Measurements from ENCODE around the gene CDH22.

The CDH22 gene, protein sequence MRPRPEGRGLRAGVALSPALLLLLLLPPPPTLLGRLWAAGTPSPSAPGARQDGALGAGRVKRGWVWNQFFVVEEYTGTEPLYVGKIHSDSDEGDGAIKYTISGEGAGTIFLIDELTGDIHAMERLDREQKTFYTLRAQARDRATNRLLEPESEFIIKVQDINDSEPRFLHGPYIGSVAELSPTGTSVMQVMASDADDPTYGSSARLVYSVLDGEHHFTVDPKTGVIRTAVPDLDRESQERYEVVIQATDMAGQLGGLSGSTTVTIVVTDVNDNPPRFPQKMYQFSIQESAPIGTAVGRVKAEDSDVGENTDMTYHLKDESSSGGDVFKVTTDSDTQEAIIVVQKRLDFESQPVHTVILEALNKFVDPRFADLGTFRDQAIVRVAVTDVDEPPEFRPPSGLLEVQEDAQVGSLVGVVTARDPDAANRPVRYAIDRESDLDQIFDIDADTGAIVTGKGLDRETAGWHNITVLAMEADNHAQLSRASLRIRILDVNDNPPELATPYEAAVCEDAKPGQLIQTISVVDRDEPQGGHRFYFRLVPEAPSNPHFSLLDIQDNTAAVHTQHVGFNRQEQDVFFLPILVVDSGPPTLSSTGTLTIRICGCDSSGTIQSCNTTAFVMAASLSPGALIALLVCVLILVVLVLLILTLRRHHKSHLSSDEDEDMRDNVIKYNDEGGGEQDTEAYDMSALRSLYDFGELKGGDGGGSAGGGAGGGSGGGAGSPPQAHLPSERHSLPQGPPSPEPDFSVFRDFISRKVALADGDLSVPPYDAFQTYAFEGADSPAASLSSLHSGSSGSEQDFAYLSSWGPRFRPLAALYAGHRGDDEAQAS

DNA sequence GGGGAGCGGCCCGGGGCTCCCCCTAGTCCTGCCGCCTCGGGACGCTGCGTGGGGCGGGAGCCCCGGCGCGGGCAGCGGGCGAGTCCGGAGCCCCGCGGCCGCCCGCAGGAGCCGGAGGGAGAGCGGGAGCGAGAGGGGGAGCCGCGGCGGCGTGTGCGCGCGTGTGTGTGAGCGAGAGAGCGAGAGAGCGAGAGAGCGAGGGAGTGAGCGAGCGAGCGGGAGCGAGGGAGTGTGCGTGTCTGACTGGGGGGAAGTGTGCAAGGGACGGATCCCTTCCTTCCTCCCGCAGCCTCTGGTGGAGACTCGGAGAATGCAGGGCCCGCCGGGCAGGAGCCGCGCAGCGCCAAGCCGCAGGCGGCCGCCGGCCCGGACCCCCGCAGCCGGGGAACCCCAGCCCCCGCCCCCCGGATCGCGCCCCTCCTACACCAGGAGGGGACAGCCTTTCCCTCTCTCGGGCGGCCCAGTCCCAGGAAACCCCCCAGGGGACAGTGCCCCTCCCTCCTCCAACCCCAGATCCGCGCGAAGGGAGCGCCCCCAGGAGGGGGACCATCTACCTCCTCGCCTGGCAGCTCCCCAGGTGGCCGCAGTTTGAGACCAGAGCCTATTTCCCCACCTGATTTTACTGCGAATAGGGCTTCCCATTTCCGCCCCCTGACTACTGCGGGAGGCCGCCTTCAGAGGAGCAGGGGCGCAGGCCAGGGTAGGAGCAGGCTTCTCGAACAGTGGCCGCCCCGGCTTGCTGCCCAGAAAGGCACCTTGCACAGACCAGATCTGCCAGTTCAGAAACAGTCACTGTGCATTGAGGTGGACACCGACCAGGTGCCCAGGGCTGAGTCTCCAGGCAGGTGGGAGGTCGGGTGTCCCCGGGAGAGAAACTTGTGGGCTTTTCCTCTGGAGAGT lies at the start of gene CDH22:
TSS of gene CDH22 (minus strand) at position 241 of the 900 bp plus-strand sequence. CDS start 57,204 bp downstream, outside the sequence.
- TF ChIP-seq ZFX (IDR thresholded peaks at IDR 0.05) = no peak
- TF ChIP-seq, protein P1, sequence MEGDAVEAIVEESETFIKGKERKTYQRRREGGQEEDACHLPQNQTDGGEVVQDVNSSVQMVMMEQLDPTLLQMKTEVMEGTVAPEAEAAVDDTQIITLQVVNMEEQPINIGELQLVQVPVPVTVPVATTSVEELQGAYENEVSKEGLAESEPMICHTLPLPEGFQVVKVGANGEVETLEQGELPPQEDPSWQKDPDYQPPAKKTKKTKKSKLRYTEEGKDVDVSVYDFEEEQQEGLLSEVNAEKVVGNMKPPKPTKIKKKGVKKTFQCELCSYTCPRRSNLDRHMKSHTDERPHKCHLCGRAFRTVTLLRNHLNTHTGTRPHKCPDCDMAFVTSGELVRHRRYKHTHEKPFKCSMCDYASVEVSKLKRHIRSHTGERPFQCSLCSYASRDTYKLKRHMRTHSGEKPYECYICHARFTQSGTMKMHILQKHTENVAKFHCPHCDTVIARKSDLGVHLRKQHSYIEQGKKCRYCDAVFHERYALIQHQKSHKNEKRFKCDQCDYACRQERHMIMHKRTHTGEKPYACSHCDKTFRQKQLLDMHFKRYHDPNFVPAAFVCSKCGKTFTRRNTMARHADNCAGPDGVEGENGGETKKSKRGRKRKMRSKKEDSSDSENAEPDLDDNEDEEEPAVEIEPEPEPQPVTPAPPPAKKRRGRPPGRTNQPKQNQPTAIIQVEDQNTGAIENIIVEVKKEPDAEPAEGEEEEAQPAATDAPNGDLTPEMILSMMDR (conservative IDR thresholded peaks at IDR 0.05) = peak; percentile 26; the same call in 1 of the 2 replicates
- H3K27ac ChIP-seq = no peak within 1 kb of the TSS

DNA sequence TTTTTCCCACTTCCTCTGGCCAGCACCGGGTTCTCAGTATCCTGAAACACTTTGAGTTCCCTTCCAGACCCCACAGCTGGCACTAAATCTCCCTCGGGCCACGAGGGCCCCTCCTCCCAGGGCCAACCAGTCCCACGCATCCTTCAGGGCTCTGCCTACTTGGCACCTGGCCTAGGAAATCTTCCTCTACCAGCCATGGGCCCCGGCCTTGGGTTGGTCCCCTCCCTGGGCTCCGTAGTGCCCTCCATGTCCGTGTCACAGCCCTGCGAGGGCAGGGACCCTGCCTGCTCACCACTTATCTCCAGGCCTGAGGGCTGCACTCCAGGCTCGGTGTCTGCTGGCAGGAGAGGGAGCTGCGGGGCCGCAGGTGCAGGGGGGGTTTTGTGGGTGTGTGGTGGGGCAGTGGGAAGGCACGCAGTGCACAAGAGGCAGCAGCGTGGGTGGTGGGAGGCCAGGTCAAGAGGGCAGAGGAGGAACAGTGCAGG lies 48.8 kb upstream of the CDH22 start:
- TF ChIP-seq, protein P1 (conservative IDR thresholded peaks at IDR 0.05) = no peak
- no peak for TF ChIP-seq ZFX (IDR thresholded peaks at IDR 0.05)

DNA sequence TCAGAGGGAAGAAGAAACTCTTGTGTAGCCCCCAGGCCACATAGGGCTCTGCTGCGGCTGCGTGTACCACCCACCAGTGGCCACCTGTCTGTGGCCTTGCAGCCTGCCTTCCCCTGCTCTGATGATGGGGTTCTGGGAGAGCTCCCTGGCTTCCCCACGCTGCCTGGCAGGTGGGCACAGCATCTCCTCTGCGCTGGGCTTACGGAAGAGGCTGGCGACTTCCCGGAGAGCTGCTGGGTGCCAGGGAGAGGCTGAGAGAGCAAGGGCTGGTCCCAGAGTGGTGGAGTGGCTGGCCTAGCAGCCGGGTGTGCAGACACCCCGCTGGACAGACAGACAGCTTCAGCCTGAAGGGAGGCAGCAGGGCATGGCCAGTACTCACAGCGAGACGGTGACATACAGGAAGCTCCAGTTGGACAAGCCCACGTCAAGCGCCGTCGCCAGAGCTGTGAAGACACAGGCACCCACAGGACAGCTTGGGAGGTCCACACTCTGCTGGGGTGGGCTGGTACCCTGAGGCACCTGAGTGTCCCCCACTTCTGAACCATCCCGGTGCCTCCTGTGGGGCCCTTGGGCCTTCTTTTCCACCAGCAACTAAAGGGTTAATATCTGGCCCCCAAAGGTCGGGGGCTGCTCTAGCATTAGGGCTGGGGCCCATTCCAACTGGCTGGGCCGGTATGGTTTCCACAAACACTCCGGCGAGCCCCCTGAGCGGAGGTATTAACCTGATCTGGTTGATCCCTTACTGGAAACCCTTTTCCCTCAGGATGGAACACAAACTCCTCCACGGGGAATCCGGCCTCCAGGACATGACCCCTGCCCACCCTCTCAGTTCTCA lies 48.1 kb upstream of the CDH22 start:
- TF ChIP-seq ZFX (IDR thresholded peaks at IDR 0.05) = no peak
- TF ChIP-seq, protein P1 (conservative IDR thresholded peaks at IDR 0.05) = no peak
- no peak overlapping the region for H3K27ac ChIP-seq

More for the DNA sequence above, 48.8 kb upstream of the CDH22 start:
- H3K27ac ChIP-seq = no peak overlapping the region

- TF ChIP-seq, protein P1 (conservative IDR thresholded peaks at IDR 0.05) = no peak
- TF ChIP-seq ZFX (IDR thresholded peaks at IDR 0.05) = no peak
- H3K27ac ChIP-seq = no peak overlapping the region
Observed at GRCh38 chr20:46355778-46356177, 47.5 kb upstream of the CDH22 start.

DNA sequence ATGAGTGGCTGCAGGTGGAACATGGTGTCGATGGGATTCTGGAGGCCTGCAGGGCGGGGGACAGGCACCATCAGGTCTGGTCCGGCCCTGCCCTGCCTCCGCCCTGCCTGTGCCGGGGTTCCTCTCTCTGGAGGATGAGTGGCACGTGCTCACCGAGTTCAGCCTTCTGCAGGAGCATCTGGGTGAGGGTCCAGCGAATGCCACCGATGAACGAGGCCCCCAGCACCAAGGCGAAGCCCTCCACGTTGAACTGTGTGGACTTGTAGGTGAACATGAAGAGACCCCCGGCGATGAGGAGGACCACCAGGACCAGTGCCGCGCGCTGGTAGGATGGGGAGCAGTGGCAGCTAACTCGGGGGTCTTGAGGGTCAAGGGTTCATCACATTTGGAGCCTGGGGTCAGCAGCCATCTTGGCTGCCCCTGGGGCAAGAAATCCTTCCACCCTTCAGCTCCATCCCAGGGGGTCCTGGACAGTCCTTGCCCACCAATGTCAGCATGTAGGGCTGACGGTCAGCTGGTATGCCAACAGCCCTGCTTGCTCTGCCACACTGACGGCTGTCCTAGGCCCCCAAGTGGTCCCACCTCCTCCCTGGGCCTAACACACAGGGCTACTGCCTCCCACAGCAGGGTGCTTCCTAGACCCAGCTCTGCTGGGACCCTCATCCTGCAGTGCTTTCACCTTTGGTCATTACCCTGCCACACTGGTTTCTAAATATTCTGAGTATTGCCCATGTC lies 46.8 kb upstream of the CDH22 start:
- no peak overlapping the region for H3K27ac ChIP-seq
- no peak for TF ChIP-seq ZFX (IDR thresholded peaks at IDR 0.05)
- TF ChIP-seq, protein P1 (conservative IDR thresholded peaks at IDR 0.05) = no peak

- no peak overlapping the region for H3K27ac ChIP-seq
- TF ChIP-seq, protein P1 (conservative IDR thresholded peaks at IDR 0.05) = no peak
- no peak for TF ChIP-seq ZFX (IDR thresholded peaks at IDR 0.05)
Observed at GRCh38 chr20:46354207-46354555, 45.9 kb upstream of the CDH22 start.

All from C4-2B (cell line).